GM21576 (cell line): ENCODE measurements around the gene IPO8.
"Not testable (repeated sequence)": the region's sequence is repeated elsewhere in the genome, so short reads cannot be mapped to it uniquely, and the experiment has no call there.

Experiments used
- ATAC-seq: cut with Tn5 transposase; IDR thresholded peaks from one replicate; pipeline ENCODE4 v1.9.1; 2021; ENCODE audit warnings: mild to moderate bottlenecking, moderate library complexity; ENCODE audit not compliant: unreplicated experiment

IPO8 gene

GRCh38 chr12:30691122-30691879 is 4.4 kb downstream of the IPO8 start:
- no peak for ATAC-seq

GRCh38 chr12:30687265-30687986 is 8.2 kb downstream of the IPO8 start:
- ATAC-seq = no peak

- ATAC-seq = no peak
Observed at GRCh38 chr12:30679241-30679640, 16.4 kb downstream of the IPO8 start.

- no peak for ATAC-seq
Observed at GRCh38 chr12:30678221-30678620, 17.4 kb downstream of the IPO8 start.

GRCh38 chr12:30661210-30661609 is 34.5 kb downstream of the IPO8 start:
- ATAC-seq = no peak

GRCh38 chr12:30652034-30652696 is 43.5 kb downstream of the IPO8 start:
- no peak for ATAC-seq

- no peak for ATAC-seq
Observed at GRCh38 chr12:30646821-30647220, 48.8 kb downstream of the IPO8 start.

- ATAC-seq = no peak
Observed at GRCh38 chr12:30643366-30643765, 52.3 kb downstream of the IPO8 start.

GRCh38 chr12:30640392-30640791 is 55.3 kb downstream of the IPO8 start:
- no peak for ATAC-seq

- ATAC-seq = no peak
Observed at GRCh38 chr12:30635385-30635784, 60.3 kb downstream of the IPO8 start.

- ATAC-seq = no peak
Observed at GRCh38 chr12:30631740-30632139, 63.9 kb downstream of the IPO8 start.

GRCh38 chr12:30630979-30631285 is 64.7 kb downstream of the IPO8 start:
- ATAC-seq = no peak

- no peak for ATAC-seq
Observed at GRCh38 chr12:30630076-30630978, 65.3 kb downstream of the IPO8 start.

GRCh38 chr12:30626847-30627246 is 68.8 kb downstream of the IPO8 start:
- no peak for ATAC-seq

GRCh38 chr12:30624009-30624408 is 71.7 kb downstream of the IPO8 start:
- ATAC-seq = no peak

GRCh38 chr12:30622509-30622908 is 73.2 kb downstream of the IPO8 start:
- ATAC-seq = peak; percentile 80

GRCh38 chr12:30621663-30622241 is 73.9 kb downstream of the IPO8 start:
- ATAC-seq = not testable (repeated sequence)

- no peak for ATAC-seq
Observed at GRCh38 chr12:30617346-30618016, 78.2 kb downstream of the IPO8 start.

- no peak for ATAC-seq
Observed at GRCh38 chr12:30614031-30614430, 81.6 kb downstream of the IPO8 start.
